SK-N-SH treated with all-trans-retinoic acid at 6 μM for 48 hours (cell line): ENCODE data around the gene AUNIP.

Source experiments
- ATAC-seq: fragments of 200-7000 bp; cut with Tn5 transposase; 3 replicates; pipeline ENCODE4 v1.9.1; 2020; ENCODE audit warnings: mild to moderate bottlenecking, moderate library complexity
- ARNTL ChIP-seq: fragments of 450-650 bp; formaldehyde crosslinking; IDR thresholded peaks from 2 replicates; pipeline ENCODE4 v1.5.0; 2020; ENCODE audit warnings: low read depth, mild to moderate bottlenecking, moderate library complexity, borderline replicate concordance
- BACH2 ChIP-seq: fragments of 250-450 bp; sonication (Bioruptor Pico); IDR thresholded peaks from 2 replicates; pipeline ENCODE4 v1.9.0; 2021; ENCODE audit warnings: mild to moderate bottlenecking, borderline replicate concordance
- CREB5 ChIP-seq: fragments of 250-450 bp; sonication (Bioruptor Pico); IDR thresholded peaks from 2 replicates; pipeline ENCODE4 v1.5.1; 2020; ENCODE audit warnings: low read depth, mild to moderate bottlenecking, moderate library complexity
- CSDC2 ChIP-seq: fragments of 250-450 bp; sonication (Bioruptor Pico); IDR thresholded peaks from 2 replicates; pipeline ENCODE4 v1.5.0; 2020; ENCODE audit warnings: mild to moderate bottlenecking, moderate library complexity
- CSRNP3 ChIP-seq: fragments of 250-450 bp; sonication (Bioruptor Pico); IDR thresholded peaks from 2 replicates; pipeline ENCODE4 v1.5.1; 2021; ENCODE audit warnings: mild to moderate bottlenecking, moderate library complexity
- ESRRG ChIP-seq: fragments of 250-450 bp; sonication (Bioruptor Pico); IDR thresholded peaks from 2 replicates; pipeline ENCODE4 v1.6.1; 2021; ENCODE audit warnings: mild to moderate bottlenecking
- GLIS3 ChIP-seq: fragments of 250-450 bp; sonication (Bioruptor Pico); IDR thresholded peaks from 2 replicates; pipeline ENCODE4 v1.5.0; 2020; ENCODE audit warnings: mild to moderate bottlenecking, moderate library complexity
- ISL1 ChIP-seq: fragments of 250-450 bp; sonication (Bioruptor Pico); IDR thresholded peaks from 2 replicates; pipeline ENCODE4 v2.1.2; 2022; ENCODE audit warnings: mild to moderate bottlenecking, moderate library complexity
- OSR1 ChIP-seq: fragments of 250-450 bp; sonication (Bioruptor Pico); IDR thresholded peaks from 2 replicates; pipeline ENCODE4 v1.8.0; 2022; ENCODE audit warnings: moderate library complexity, mild to moderate bottlenecking, inconsistent platforms
- PATZ1 ChIP-seq: fragments of 250-450 bp; sonication (Bioruptor Pico); IDR thresholded peaks from 2 replicates; pipeline ENCODE4 v1.8.0; 2020; ENCODE audit warnings: mild to moderate bottlenecking, moderate library complexity, borderline replicate concordance
- POU6F1 ChIP-seq: fragments of 250-450 bp; sonication (Bioruptor Pico); IDR thresholded peaks from 2 replicates; pipeline ENCODE4 v1.8.0; 2021; ENCODE audit warnings: low read depth, mild to moderate bottlenecking, moderate library complexity, borderline replicate concordance
- PPARA ChIP-seq: fragments of 250-450 bp; sonication (Bioruptor Pico); IDR thresholded peaks from 2 replicates; pipeline ENCODE4 v1.5.0; 2020; ENCODE audit warnings: mild to moderate bottlenecking, borderline replicate concordance
- RARB ChIP-seq: fragments of 250-450 bp; sonication (Bioruptor Pico); IDR thresholded peaks from 2 replicates; pipeline ENCODE4 v1.8.0; 2021; ENCODE audit warnings: mild to moderate bottlenecking, moderate library complexity
- SNAI2 ChIP-seq: fragments of 250-450 bp; sonication (Bioruptor Pico); IDR thresholded peaks from 2 replicates; pipeline ENCODE4 v1.5.0; 2020; ENCODE audit warnings: mild to moderate bottlenecking, moderate library complexity
- TCF4 ChIP-seq: fragments of 250-450 bp; sonication (Bioruptor Pico); IDR thresholded peaks from 2 replicates; pipeline ENCODE4 v1.8.0; 2021; ENCODE audit warnings: mild to moderate bottlenecking, moderate library complexity, borderline replicate concordance
- TOX ChIP-seq: fragments of 250-450 bp; sonication (Bioruptor Pico); IDR thresholded peaks from 2 replicates; pipeline ENCODE4 v1.8.0; 2021; ENCODE audit warnings: mild to moderate bottlenecking, moderate library complexity, borderline replicate concordance
- TSHZ2 ChIP-seq: fragments of 250-450 bp; sonication (Bioruptor Pico); IDR thresholded peaks from 2 replicates; pipeline ENCODE4 v1.5.0; 2020; ENCODE audit warnings: mild to moderate bottlenecking, moderate library complexity
- ZC3H10 ChIP-seq: fragments of 250-450 bp; sonication (Bioruptor Pico); IDR thresholded peaks from 2 replicates; pipeline ENCODE4 v1.5.1; 2021; ENCODE audit warnings: mild to moderate bottlenecking, moderate library complexity
- ZFP3 ChIP-seq: fragments of 250-450 bp; sonication (Bioruptor Pico); IDR thresholded peaks from 2 replicates; pipeline ENCODE4 v1.5.0; 2020; ENCODE audit warnings: mild to moderate bottlenecking, moderate library complexity
- ZFP30 ChIP-seq: fragments of 450-650 bp; formaldehyde crosslinking; IDR thresholded peaks from 2 replicates; pipeline ENCODE4 v1.5.0; 2022; ENCODE audit warnings: mild to moderate bottlenecking, moderate library complexity
- ZNF70 ChIP-seq: fragments of 450-650 bp; formaldehyde crosslinking; IDR thresholded peaks from 2 replicates; pipeline ENCODE4 v1.5.0; 2020; ENCODE audit warnings: mild to moderate bottlenecking, moderate library complexity
- ZNF8 ChIP-seq: fragments of 450-650 bp; formaldehyde crosslinking; IDR thresholded peaks from 2 replicates; pipeline ENCODE4 v1.5.0; 2020; ENCODE audit warnings: mild to moderate bottlenecking, moderate library complexity

AUNIP gene

GRCh38 chr1:25888426-25888987 is 29.2 kb upstream of the AUNIP start (continued):
- no peak for TF ChIP-seq BACH2 (CRISPR knock-in tag)
- TF ChIP-seq SNAI2 = no peak
- TF ChIP-seq ESRRG (CRISPR knock-in tag) = no peak
- TF ChIP-seq ZC3H10 (CRISPR knock-in tag) = no peak
- no peak for TF ChIP-seq ISL1
- no peak for TF ChIP-seq CSDC2

- ATAC-seq = no peak
- no peak for TF ChIP-seq ISL1
- no peak for TF ChIP-seq GLIS3
- no peak for TF ChIP-seq CREB5 (CRISPR knock-in tag)
- TF ChIP-seq ZFP30 (CRISPR knock-in tag) = no peak
- no peak for TF ChIP-seq TSHZ2 (CRISPR knock-in tag)
- TF ChIP-seq RARB (CRISPR knock-in tag) = no peak
- TF ChIP-seq ZC3H10 (CRISPR knock-in tag) = no peak
- TF ChIP-seq TOX (CRISPR knock-in tag) = no peak
- no peak for TF ChIP-seq POU6F1 (CRISPR knock-in tag)
- no peak for TF ChIP-seq CSRNP3
- TF ChIP-seq PATZ1 = no peak
- TF ChIP-seq PPARA = no peak
- no peak for TF ChIP-seq TCF4 (CRISPR knock-in tag)
- TF ChIP-seq ZNF8 = no peak
- TF ChIP-seq CSDC2 = no peak
- no peak for TF ChIP-seq OSR1 (CRISPR knock-in tag)
- no peak for TF ChIP-seq ESRRG (CRISPR knock-in tag)
- no peak for TF ChIP-seq SNAI2
- no peak for TF ChIP-seq ZNF70 (CRISPR knock-in tag)
Measured at GRCh38 chr1:25885602-25886001, 26.3 kb upstream of the AUNIP start.

- no peak for TF ChIP-seq BACH2 (CRISPR knock-in tag)
- TF ChIP-seq SNAI2 = no peak
- TF ChIP-seq TOX (CRISPR knock-in tag) = no peak
- no peak for TF ChIP-seq ZNF8
- no peak for TF ChIP-seq PATZ1
- no peak for TF ChIP-seq ARNTL (CRISPR knock-in tag)
- no peak for TF ChIP-seq RARB (CRISPR knock-in tag)
- TF ChIP-seq PPARA = no peak
- no peak for TF ChIP-seq ZC3H10 (CRISPR knock-in tag)
- no peak for TF ChIP-seq POU6F1 (CRISPR knock-in tag)
- no peak for TF ChIP-seq GLIS3
- no peak for TF ChIP-seq ZFP3 (CRISPR knock-in tag)
- TF ChIP-seq, all 23 proteins: peak for 0
- ATAC-seq = no peak
Measured at GRCh38 chr1:25881266-25881665, 22.0 kb upstream of the AUNIP start.
